ENCODE results near the gene KRT16.

KRT16 gene

GRCh38 chr17:41588126-41588810, 24.3 kb downstream of the KRT16 start:
- no peak for TF ChIP-seq TAF1 (IDR thresholded peaks at IDR 0.05; ENCODE audit: low read depth)
- no peak for TF ChIP-seq YY1 (IDR thresholded peaks at IDR 0.05; ENCODE audit: low read depth)
- no peak for TF ChIP-seq EP300 (IDR thresholded peaks at IDR 0.05; ENCODE audit: borderline replicate concordance)

- TF ChIP-seq MAX (IDR thresholded peaks at IDR 0.05) (no peak), CEBPB (IDR thresholded peaks at IDR 0.05) (no peak), USF1 (IDR thresholded peaks at IDR 0.05) (no peak), FOXM1 (IDR thresholded peaks at IDR 0.05; ENCODE audit: borderline replicate concordance, low read depth) (no peak), TEAD4 (IDR thresholded peaks at IDR 0.05) (no peak), EP300 (IDR thresholded peaks at IDR 0.05; ENCODE audit: borderline replicate concordance) (no peak), RAD21 (IDR thresholded peaks at IDR 0.05; ENCODE audit: low read depth) (no peak), NFIC (IDR thresholded peaks at IDR 0.05) (no peak), TAF1 (IDR thresholded peaks at IDR 0.05; ENCODE audit: low read depth) (no peak), EGR1 (IDR thresholded peaks at IDR 0.05) (no peak), TCF12 (IDR thresholded peaks at IDR 0.05; ENCODE audit: low read depth) (no peak), YY1 (IDR thresholded peaks at IDR 0.05; ENCODE audit: low read depth) (no peak), ZBTB7A (IDR thresholded peaks at IDR 0.05; ENCODE audit: low read depth) (no peak), REST (IDR thresholded peaks at IDR 0.05; ENCODE audit: low read depth) (no peak), CREB1 (IDR thresholded peaks at IDR 0.05; ENCODE audit: low read depth) (no peak)
Observed at GRCh38 chr17:41586863-41587495, 25.6 kb downstream of the KRT16 start, which contains the start of gene KRT14. Gene KRT14 (minus strand): TSS chr17:41586895. CDS start chr17:41586834, 61 bp downstream.

GRCh38 chr17:41585301-41586056, 27.1 kb downstream of the KRT16 start:
- no peak for TF ChIP-seq RAD21 (IDR thresholded peaks at IDR 0.05; ENCODE audit: low read depth)
- TF ChIP-seq ZBTB7A (IDR thresholded peaks at IDR 0.05; ENCODE audit: low read depth) = no peak
- TF ChIP-seq TCF12 (IDR thresholded peaks at IDR 0.05; ENCODE audit: low read depth) = no peak
- TF ChIP-seq TAF1 (IDR thresholded peaks at IDR 0.05; ENCODE audit: low read depth) = no peak
- TF ChIP-seq REST (IDR thresholded peaks at IDR 0.05; ENCODE audit: low read depth) = no peak
- no peak for TF ChIP-seq USF1 (IDR thresholded peaks at IDR 0.05)
- TF ChIP-seq EGR1 (IDR thresholded peaks at IDR 0.05) = no peak

GRCh38 chr17:41583137-41584127, 29.1 kb downstream of the KRT16 start:
- TF ChIP-seq TCF12 (IDR thresholded peaks at IDR 0.05; ENCODE audit: low read depth) (no peak), YY1 (IDR thresholded peaks at IDR 0.05; ENCODE audit: low read depth) (no peak), REST (IDR thresholded peaks at IDR 0.05; ENCODE audit: low read depth) (no peak), NFIC (IDR thresholded peaks at IDR 0.05) (no peak), TAF1 (IDR thresholded peaks at IDR 0.05; ENCODE audit: low read depth) (no peak), FOXM1 (IDR thresholded peaks at IDR 0.05; ENCODE audit: borderline replicate concordance, low read depth) (no peak), MAX (IDR thresholded peaks at IDR 0.05) (no peak), EP300 (IDR thresholded peaks at IDR 0.05; ENCODE audit: borderline replicate concordance) (no peak), RAD21 (IDR thresholded peaks at IDR 0.05; ENCODE audit: low read depth) (no peak), TEAD4 (IDR thresholded peaks at IDR 0.05) (no peak), EGR1 (IDR thresholded peaks at IDR 0.05) (no peak), ZBTB7A (IDR thresholded peaks at IDR 0.05; ENCODE audit: low read depth) (no peak)
